ENCODE measurements around the gene PMEPA1.

- TF ChIP-seq SP1 (IDR thresholded peaks at IDR 0.05; ENCODE audit: low read depth, low read length) (no peak), ZNF24 (IDR thresholded peaks at IDR 0.05) (no peak), NR2C1 (IDR thresholded peaks at IDR 0.05) (no peak), CTCF (IDR thresholded peaks at IDR 0.05 in 2 of 3, conservative IDR thresholded peaks at IDR 0.05 in 1 of 3; ENCODE audit: control insufficient read depth in 2 of 3, extremely low read depth in 1 of 3, insufficient read depth in 1 of 3, low read depth in 3 of 3, low read length in 3 of 3) (no peak), ZBTB11 (CRISPR knock-in tag; IDR thresholded peaks at IDR 0.05) (no peak), NFYB (IDR thresholded peaks at IDR 0.05; ENCODE audit: insufficient read depth, low read depth, low read length) (no peak), POLR2AphosphoS5 (IDR thresholded peaks at IDR 0.05; ENCODE audit: low read length) (no peak)
Measured at GRCh38 chr20:57663241-57663640, 46.6 kb downstream of the PMEPA1 start.
